Measurements from ENCODE around the gene PLEKHG2. TPM values are rescaled to one million over a fixed set of nuclear protein-coding genes. Genes with fewer than 3 reads are reported as not detected.

PLEKHG2 gene
- total and polyA plus RNA-seq, 9 of the 15 experiments (the other 6 are each of a cell fraction or from before 2014, with no cell fraction given), result 0.98 to 45.7 (median 9.8) TPM

GRCh38 chr19:39403331-39404312, 8.8 kb upstream of the PLEKHG2 start (continued):
- TF ChIP-seq, protein P1, sequence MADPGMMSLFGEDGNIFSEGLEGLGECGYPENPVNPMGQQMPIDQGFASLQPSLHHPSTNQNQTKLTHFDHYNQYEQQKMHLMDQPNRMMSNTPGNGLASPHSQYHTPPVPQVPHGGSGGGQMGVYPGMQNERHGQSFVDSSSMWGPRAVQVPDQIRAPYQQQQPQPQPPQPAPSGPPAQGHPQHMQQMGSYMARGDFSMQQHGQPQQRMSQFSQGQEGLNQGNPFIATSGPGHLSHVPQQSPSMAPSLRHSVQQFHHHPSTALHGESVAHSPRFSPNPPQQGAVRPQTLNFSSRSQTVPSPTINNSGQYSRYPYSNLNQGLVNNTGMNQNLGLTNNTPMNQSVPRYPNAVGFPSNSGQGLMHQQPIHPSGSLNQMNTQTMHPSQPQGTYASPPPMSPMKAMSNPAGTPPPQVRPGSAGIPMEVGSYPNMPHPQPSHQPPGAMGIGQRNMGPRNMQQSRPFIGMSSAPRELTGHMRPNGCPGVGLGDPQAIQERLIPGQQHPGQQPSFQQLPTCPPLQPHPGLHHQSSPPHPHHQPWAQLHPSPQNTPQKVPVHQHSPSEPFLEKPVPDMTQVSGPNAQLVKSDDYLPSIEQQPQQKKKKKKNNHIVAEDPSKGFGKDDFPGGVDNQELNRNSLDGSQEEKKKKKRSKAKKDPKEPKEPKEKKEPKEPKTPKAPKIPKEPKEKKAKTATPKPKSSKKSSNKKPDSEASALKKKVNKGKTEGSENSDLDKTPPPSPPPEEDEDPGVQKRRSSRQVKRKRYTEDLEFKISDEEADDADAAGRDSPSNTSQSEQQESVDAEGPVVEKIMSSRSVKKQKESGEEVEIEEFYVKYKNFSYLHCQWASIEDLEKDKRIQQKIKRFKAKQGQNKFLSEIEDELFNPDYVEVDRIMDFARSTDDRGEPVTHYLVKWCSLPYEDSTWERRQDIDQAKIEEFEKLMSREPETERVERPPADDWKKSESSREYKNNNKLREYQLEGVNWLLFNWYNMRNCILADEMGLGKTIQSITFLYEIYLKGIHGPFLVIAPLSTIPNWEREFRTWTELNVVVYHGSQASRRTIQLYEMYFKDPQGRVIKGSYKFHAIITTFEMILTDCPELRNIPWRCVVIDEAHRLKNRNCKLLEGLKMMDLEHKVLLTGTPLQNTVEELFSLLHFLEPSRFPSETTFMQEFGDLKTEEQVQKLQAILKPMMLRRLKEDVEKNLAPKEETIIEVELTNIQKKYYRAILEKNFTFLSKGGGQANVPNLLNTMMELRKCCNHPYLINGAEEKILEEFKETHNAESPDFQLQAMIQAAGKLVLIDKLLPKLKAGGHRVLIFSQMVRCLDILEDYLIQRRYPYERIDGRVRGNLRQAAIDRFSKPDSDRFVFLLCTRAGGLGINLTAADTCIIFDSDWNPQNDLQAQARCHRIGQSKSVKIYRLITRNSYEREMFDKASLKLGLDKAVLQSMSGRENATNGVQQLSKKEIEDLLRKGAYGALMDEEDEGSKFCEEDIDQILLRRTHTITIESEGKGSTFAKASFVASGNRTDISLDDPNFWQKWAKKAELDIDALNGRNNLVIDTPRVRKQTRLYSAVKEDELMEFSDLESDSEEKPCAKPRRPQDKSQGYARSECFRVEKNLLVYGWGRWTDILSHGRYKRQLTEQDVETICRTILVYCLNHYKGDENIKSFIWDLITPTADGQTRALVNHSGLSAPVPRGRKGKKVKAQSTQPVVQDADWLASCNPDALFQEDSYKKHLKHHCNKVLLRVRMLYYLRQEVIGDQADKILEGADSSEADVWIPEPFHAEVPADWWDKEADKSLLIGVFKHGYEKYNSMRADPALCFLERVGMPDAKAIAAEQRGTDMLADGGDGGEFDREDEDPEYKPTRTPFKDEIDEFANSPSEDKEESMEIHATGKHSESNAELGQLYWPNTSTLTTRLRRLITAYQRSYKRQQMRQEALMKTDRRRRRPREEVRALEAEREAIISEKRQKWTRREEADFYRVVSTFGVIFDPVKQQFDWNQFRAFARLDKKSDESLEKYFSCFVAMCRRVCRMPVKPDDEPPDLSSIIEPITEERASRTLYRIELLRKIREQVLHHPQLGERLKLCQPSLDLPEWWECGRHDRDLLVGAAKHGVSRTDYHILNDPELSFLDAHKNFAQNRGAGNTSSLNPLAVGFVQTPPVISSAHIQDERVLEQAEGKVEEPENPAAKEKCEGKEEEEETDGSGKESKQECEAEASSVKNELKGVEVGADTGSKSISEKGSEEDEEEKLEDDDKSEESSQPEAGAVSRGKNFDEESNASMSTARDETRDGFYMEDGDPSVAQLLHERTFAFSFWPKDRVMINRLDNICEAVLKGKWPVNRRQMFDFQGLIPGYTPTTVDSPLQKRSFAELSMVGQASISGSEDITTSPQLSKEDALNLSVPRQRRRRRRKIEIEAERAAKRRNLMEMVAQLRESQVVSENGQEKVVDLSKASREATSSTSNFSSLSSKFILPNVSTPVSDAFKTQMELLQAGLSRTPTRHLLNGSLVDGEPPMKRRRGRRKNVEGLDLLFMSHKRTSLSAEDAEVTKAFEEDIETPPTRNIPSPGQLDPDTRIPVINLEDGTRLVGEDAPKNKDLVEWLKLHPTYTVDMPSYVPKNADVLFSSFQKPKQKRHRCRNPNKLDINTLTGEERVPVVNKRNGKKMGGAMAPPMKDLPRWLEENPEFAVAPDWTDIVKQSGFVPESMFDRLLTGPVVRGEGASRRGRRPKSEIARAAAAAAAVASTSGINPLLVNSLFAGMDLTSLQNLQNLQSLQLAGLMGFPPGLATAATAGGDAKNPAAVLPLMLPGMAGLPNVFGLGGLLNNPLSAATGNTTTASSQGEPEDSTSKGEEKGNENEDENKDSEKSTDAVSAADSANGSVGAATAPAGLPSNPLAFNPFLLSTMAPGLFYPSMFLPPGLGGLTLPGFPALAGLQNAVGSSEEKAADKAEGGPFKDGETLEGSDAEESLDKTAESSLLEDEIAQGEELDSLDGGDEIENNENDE (IDR thresholded peaks at IDR 0.05; ENCODE audit: low read depth, low read length), result no peak
- TF ChIP-seq GATAD2A (IDR thresholded peaks at IDR 0.05) (peak; percentile 90; the same call in 1 of the 2 replicates), ZNF134 (CRISPR knock-in tag; conservative IDR thresholded peaks at IDR 0.05) (no peak), BHLHE40 (IDR thresholded peaks at IDR 0.05; ENCODE audit: low read length) (peak; percentile 100), TSC22D4 (tag; IDR thresholded peaks at IDR 0.05) (no peak), JUN (IDR thresholded peaks at IDR 0.05; ENCODE audit: borderline replicate concordance, low read depth, low read length) (peak; percentile 83), JUN (CRISPR knock-in tag; IDR thresholded peaks at IDR 0.05; ENCODE audit: borderline replicate concordance) (no peak), ZNF707 (CRISPR knock-in tag; conservative IDR thresholded peaks at IDR 0.05) (no peak)
- TF ChIP-seq, protein P2, sequence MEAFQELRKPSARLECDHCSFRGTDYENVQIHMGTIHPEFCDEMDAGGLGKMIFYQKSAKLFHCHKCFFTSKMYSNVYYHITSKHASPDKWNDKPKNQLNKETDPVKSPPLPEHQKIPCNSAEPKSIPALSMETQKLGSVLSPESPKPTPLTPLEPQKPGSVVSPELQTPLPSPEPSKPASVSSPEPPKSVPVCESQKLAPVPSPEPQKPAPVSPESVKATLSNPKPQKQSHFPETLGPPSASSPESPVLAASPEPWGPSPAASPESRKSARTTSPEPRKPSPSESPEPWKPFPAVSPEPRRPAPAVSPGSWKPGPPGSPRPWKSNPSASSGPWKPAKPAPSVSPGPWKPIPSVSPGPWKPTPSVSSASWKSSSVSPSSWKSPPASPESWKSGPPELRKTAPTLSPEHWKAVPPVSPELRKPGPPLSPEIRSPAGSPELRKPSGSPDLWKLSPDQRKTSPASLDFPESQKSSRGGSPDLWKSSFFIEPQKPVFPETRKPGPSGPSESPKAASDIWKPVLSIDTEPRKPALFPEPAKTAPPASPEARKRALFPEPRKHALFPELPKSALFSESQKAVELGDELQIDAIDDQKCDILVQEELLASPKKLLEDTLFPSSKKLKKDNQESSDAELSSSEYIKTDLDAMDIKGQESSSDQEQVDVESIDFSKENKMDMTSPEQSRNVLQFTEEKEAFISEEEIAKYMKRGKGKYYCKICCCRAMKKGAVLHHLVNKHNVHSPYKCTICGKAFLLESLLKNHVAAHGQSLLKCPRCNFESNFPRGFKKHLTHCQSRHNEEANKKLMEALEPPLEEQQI (IDR thresholded peaks at IDR 0.05), result no peak
- TF ChIP-seq, protein P3, sequence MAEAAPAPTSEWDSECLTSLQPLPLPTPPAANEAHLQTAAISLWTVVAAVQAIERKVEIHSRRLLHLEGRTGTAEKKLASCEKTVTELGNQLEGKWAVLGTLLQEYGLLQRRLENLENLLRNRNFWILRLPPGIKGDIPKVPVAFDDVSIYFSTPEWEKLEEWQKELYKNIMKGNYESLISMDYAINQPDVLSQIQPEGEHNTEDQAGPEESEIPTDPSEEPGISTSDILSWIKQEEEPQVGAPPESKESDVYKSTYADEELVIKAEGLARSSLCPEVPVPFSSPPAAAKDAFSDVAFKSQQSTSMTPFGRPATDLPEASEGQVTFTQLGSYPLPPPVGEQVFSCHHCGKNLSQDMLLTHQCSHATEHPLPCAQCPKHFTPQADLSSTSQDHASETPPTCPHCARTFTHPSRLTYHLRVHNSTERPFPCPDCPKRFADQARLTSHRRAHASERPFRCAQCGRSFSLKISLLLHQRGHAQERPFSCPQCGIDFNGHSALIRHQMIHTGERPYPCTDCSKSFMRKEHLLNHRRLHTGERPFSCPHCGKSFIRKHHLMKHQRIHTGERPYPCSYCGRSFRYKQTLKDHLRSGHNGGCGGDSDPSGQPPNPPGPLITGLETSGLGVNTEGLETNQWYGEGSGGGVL (CRISPR knock-in tag; IDR thresholded peaks at IDR 0.05), result no peak
